SK-N-SH (cell line): Measurements from ENCODE around the gene ATG4B. TPM values are rescaled to one million over a fixed set of nuclear protein-coding genes. Genes with fewer than 3 reads are reported as not detected.

Source experiments
- CTCF ChIA-PET: fragments of 300-600, 350-600 bp; formaldehyde crosslinking; extraction: SDS; loops from one replicate; lab custom pipeline; 2021; lab: Yijun Ruan, JAX
- POLR2A ChIA-PET: fragments of 350-600 bp; sonication (Branson Sonifier 250); formaldehyde crosslinking; extraction: SDS; loops from one replicate; lab custom pipeline; 2020; ENCODE audit warnings: antibody characterized with exemption, inconsistent platforms; lab: Yijun Ruan, JAX
- DNase-seq: peaks from one replicate; pipeline ENCODE4 v3.0.0; 2012
- H2AFZ ChIP-seq: fragments of 200-600 bp; sonication (generic); 2 replicates; pipeline ENCODE4 v1.8.1; 2016; ENCODE audit warnings: antibody characterized with exemption, mild to moderate bottlenecking, low read depth
- H3F3A ChIP-seq: fragments of 200-600 bp; sonication (generic); replicated peaks from 2 replicates; pipeline ENCODE3; 2016; ENCODE audit warnings: antibody characterized with exemption, mild to moderate bottlenecking; ENCODE audit not compliant: insufficient read depth
- H3K27ac ChIP-seq, 2 experiments: fragments of 200-500 bp in 1 of 2; fragments of 200-600 bp in 1 of 2; sonication (Bioruptor generic) in 1 of 2; sonication (generic), shearing (Covaris generic) in 1 of 2; 2 replicates each; pipeline versions ENCODE4 v1.5.1 to v1.6.1; 2014 to 2016; ENCODE audit warnings: low read depth in 2 of 2, inconsistent platforms in 1 of 2, low read length in 1 of 2, mild to moderate bottlenecking in 1 of 2, mixed read lengths in 1 of 2
- H3K27me3 ChIP-seq: fragments of 200-600 bp; sonication (generic), shearing (Covaris generic); 2 replicates; pipeline ENCODE4 v1.6.1; 2016; ENCODE audit warnings: mixed run types; ENCODE audit not compliant: insufficient read depth
- H3K36me3 ChIP-seq, 2 experiments: fragments of 200-500 bp in 1 of 2; fragments of 200-600 bp in 1 of 2; sonication (Bioruptor generic) in 1 of 2; sonication (generic) in 1 of 2; replicated peaks in 1 of 2; 2 replicates each; pipeline versions ENCODE3 to v1.5.1; 2014 to 2016; ENCODE audit warnings: low read length in 1 of 2, mild to moderate bottlenecking in 1 of 2; ENCODE audit not compliant: insufficient read depth in 2 of 2, control insufficient read depth in 1 of 2
- H3K4me1 ChIP-seq, 2 experiments: fragments of 200-500 bp in 1 of 2; fragments of 200-600 bp in 1 of 2; sonication (Bioruptor generic) in 1 of 2; sonication (generic), shearing (Covaris generic) in 1 of 2; 2 replicates each; pipeline versions ENCODE4 v1.5.1 to v1.6.1; 2014 to 2016; ENCODE audit warnings: low read depth in 1 of 2, low read length in 1 of 2, mixed run types in 1 of 2; ENCODE audit not compliant: insufficient read depth in 2 of 2, control insufficient read depth in 1 of 2
- H3K4me2 ChIP-seq: fragments of 200-600 bp; sonication (generic), shearing (Covaris generic); 2 replicates; pipeline ENCODE4 v1.6.1; 2017; ENCODE audit warnings: mixed run types
- H3K4me3 ChIP-seq, 2 experiments: fragments of 200-500 bp in 1 of 2; fragments of 200-600 bp in 1 of 2; sonication (Bioruptor generic) in 1 of 2; sonication (generic), shearing (Covaris generic) in 1 of 2; 2 replicates each; pipeline versions ENCODE4 v1.5.1 to v1.8.1; 2014 to 2016; ENCODE audit warnings: low read depth in 2 of 2, inconsistent platforms in 1 of 2, low read length in 1 of 2, mild to moderate bottlenecking in 1 of 2, mixed read lengths in 1 of 2, moderate library complexity in 1 of 2
- H3K79me2 ChIP-seq: fragments of 200-600 bp; sonication (generic); 2 replicates; pipeline ENCODE4 v1.8.1; 2017; ENCODE audit warnings: mild to moderate bottlenecking; ENCODE audit not compliant: insufficient read depth
- H3K9ac ChIP-seq: fragments of 200-600 bp; sonication (generic); 2 replicates; pipeline ENCODE4 v1.6.1; 2017; ENCODE audit warnings: mixed run types
- H3K9me2 ChIP-seq: fragments of 200-600 bp; sonication (generic); 2 replicates; pipeline ENCODE4 v1.6.1; 2017; ENCODE audit warnings: mixed run types
- H3K9me3 ChIP-seq: fragments of 200-600 bp; sonication (generic); 2 replicates; pipeline ENCODE4 v1.6.1; 2017; ENCODE audit warnings: mixed run types, mild to moderate bottlenecking, moderate library complexity
- H4K20me1 ChIP-seq: fragments of 200-600 bp; sonication (generic); 2 replicates; pipeline ENCODE4 v1.6.1; 2017; ENCODE audit warnings: mild to moderate bottlenecking, mixed run types; ENCODE audit not compliant: insufficient read depth
- ELF1 ChIP-seq: IDR thresholded peaks from 2 replicates; pipeline ENCODE4 v1.4.0; 2012
- EP300 ChIP-seq, 2 experiments: IDR thresholded peaks; 2 replicates each; pipeline versions ENCODE4 v1.4.0 to v1.6.1; 2012; ENCODE audit warnings: borderline replicate concordance in 1 of 2, low read depth in 1 of 2, low read length in 1 of 2
- FOXJ3 ChIP-seq: sonication (generic); formaldehyde crosslinking; IDR thresholded peaks from 2 replicates; pipeline ENCODE4 v1.5.1; 2020; ENCODE audit warnings: mild to moderate bottlenecking, missing genetic modification reagents
- GATA2 ChIP-seq: sonication (generic); formaldehyde crosslinking; IDR thresholded peaks from 2 replicates; pipeline ENCODE4 v1.5.0; 2020; ENCODE audit warnings: mild to moderate bottlenecking, missing genetic modification reagents
- JUND ChIP-seq: IDR thresholded peaks from 2 replicates; pipeline ENCODE4 v1.4.0; 2012
- MEF2A ChIP-seq: IDR thresholded peaks from 2 replicates; pipeline ENCODE4 v1.4.0; 2012; ENCODE audit warnings: low read depth, borderline replicate concordance
- MXI1 ChIP-seq: IDR thresholded peaks from 2 replicates; pipeline ENCODE4 v1.6.1; 2012; ENCODE audit warnings: mild to moderate bottlenecking, low read depth, low read length, improper control_type of control experiment
- PBX3 ChIP-seq: IDR thresholded peaks from 2 replicates; pipeline ENCODE4; 2012
- RAD21 ChIP-seq: IDR thresholded peaks from 2 replicates; pipeline ENCODE4 v1.6.1; 2012; ENCODE audit warnings: mild to moderate bottlenecking, low read length
- RFX5 ChIP-seq: IDR thresholded peaks from 2 replicates; pipeline ENCODE4 v1.6.1; 2012; ENCODE audit warnings: mild to moderate bottlenecking, improper control_type of control experiment, low read length
- SMC3 ChIP-seq: IDR thresholded peaks from 2 replicates; pipeline ENCODE4 v1.6.1; 2012; ENCODE audit warnings: low read depth, low read length, improper control_type of control experiment
- TAF1 ChIP-seq: IDR thresholded peaks from 2 replicates; pipeline ENCODE4 v1.6.1; 2012; ENCODE audit warnings: low read depth, mild to moderate bottlenecking, low read length, moderate library complexity, borderline replicate concordance
- TEAD4 ChIP-seq: IDR thresholded peaks from 2 replicates; pipeline ENCODE4 v1.4.0; 2012; ENCODE audit warnings: mild to moderate bottlenecking, borderline replicate concordance; ENCODE audit not compliant: insufficient read depth
- WGBS: methylation state at CpG from one replicate; pipeline ENCODE4 v1.1.6; 2017; ENCODE audit warnings: low lambda C conversion rate; 5-methylcytosine and 5-hydroxymethylcytosine counted together
- polyA plus RNA-seq, 3 experiments: library from polyadenylated mRNA; depleted of rRNA; stranded (reverse); fragments of >200 nt; gene quantifications; 2 replicates each; pipeline ENCODE4 v1.2.3, GENCODE V29; 2012
- TF ChIP-seq, protein P1 (sequence below): IDR thresholded peaks from 2 replicates; pipeline ENCODE4 v1.6.1; 2012; ENCODE audit warnings: mild to moderate bottlenecking, low read depth, low read length, moderate library complexity
- TF ChIP-seq, protein P2 (sequence below): fragments of 200-600 bp; sonication (generic); IDR thresholded peaks from 2 replicates; pipeline ENCODE4 v1.6.1; 2017; ENCODE audit warnings: antibody characterized with exemption, mild to moderate bottlenecking, moderate library complexity

The ATG4B gene
- polyA plus RNA-seq, 1 of the 3 experiments (the other 2 are of a cell fraction): 107 TPM

DNA sequence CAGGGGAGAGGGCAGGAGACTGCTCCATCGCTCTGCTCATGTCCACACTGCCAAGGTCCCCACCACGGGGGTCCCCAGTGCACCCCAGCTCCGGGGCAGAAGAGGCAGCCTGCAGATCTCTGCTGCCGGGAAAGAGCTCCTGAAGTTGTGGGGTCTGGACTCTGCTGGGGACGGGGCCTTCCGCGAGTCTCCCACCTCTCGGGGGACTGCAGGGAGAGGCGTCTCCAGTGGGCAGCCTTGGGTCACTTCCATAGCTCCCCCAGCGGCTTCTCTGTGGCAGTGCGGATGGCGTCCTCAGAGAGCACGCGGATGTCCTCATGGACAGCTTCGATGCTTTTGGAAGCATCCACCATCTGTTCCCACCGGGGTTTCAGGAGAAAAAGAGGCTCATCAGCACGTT lies 38.4 kb downstream of the ATG4B start (continued):
- TF ChIP-seq, protein P1, sequence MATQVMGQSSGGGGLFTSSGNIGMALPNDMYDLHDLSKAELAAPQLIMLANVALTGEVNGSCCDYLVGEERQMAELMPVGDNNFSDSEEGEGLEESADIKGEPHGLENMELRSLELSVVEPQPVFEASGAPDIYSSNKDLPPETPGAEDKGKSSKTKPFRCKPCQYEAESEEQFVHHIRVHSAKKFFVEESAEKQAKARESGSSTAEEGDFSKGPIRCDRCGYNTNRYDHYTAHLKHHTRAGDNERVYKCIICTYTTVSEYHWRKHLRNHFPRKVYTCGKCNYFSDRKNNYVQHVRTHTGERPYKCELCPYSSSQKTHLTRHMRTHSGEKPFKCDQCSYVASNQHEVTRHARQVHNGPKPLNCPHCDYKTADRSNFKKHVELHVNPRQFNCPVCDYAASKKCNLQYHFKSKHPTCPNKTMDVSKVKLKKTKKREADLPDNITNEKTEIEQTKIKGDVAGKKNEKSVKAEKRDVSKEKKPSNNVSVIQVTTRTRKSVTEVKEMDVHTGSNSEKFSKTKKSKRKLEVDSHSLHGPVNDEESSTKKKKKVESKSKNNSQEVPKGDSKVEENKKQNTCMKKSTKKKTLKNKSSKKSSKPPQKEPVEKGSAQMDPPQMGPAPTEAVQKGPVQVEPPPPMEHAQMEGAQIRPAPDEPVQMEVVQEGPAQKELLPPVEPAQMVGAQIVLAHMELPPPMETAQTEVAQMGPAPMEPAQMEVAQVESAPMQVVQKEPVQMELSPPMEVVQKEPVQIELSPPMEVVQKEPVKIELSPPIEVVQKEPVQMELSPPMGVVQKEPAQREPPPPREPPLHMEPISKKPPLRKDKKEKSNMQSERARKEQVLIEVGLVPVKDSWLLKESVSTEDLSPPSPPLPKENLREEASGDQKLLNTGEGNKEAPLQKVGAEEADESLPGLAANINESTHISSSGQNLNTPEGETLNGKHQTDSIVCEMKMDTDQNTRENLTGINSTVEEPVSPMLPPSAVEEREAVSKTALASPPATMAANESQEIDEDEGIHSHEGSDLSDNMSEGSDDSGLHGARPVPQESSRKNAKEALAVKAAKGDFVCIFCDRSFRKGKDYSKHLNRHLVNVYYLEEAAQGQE: no peak
- TF ChIP-seq TEAD4: no peak

DNA sequence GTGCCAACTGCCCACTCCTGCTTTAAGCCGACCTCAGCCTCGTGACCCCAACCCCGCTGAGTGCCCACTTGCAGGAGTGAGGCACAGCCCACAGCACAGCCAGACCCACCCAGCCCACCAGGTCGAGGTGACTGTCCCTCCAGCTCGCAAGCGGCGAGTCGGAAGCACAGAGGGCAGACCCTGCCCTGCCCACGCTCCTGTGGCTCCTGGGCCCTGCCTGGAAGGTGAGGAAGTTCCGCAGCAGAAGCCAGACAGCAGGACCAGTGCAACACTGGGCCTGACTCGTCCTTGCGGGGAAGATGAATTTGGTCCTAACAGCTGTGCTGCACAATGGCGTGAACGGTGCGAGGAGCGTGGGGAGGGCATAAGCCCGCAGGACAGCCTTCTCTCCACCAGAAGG lies 39.2 kb downstream of the ATG4B start:
- no peak for TF ChIP-seq ELF1
- no peak for TF ChIP-seq TAF1
- TF ChIP-seq, protein P2, sequence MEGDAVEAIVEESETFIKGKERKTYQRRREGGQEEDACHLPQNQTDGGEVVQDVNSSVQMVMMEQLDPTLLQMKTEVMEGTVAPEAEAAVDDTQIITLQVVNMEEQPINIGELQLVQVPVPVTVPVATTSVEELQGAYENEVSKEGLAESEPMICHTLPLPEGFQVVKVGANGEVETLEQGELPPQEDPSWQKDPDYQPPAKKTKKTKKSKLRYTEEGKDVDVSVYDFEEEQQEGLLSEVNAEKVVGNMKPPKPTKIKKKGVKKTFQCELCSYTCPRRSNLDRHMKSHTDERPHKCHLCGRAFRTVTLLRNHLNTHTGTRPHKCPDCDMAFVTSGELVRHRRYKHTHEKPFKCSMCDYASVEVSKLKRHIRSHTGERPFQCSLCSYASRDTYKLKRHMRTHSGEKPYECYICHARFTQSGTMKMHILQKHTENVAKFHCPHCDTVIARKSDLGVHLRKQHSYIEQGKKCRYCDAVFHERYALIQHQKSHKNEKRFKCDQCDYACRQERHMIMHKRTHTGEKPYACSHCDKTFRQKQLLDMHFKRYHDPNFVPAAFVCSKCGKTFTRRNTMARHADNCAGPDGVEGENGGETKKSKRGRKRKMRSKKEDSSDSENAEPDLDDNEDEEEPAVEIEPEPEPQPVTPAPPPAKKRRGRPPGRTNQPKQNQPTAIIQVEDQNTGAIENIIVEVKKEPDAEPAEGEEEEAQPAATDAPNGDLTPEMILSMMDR: no peak
- no peak for TF ChIP-seq GATA2
- TF ChIP-seq JUND: no peak
- TF ChIP-seq MXI1: no peak
- no peak for TF ChIP-seq SMC3
- TF ChIP-seq RFX5: no peak
- no peak for TF ChIP-seq EP300 (IDR thresholded peaks at IDR 0.05; ENCODE audit: borderline replicate concordance in 1 of 2, low read depth in 1 of 2, low read length in 1 of 2)
- no peak for TF ChIP-seq RAD21
- TF ChIP-seq MEF2A: no peak
- TF ChIP-seq FOXJ3: no peak
- TF ChIP-seq PBX3: no peak
- H3K9me2 ChIP-seq: no peaks in the 10 kb centered on the region
- no peak overlapping the region for H3K4me2 ChIP-seq
- peaks cover 7% of the 10 kb centered on the region; the same call in 1 of the 2 replicates for H4K20me1 ChIP-seq
- peaks cover 16% of the 10 kb centered on the region for H3F3A ChIP-seq
- H3K36me3 ChIP-seq: peaks cover 14 to 40% of the 10 kb centered on the region in 2 experiments
- H3K27ac ChIP-seq: no peak overlapping the region
- POLR2A ChIA-PET: interaction anchor here (1.2 kb wide), 1 partner anchor 10 kb away, joined by 4 read pairs; the partner anchor contains the start of gene DTYMK
- 96% methylated on average over 14 of the region's 17 CpGs for WGBS
- CTCF ChIA-PET: no interaction called here
- H3K9ac ChIP-seq: no peak overlapping the region
- peaks cover 0 to 16% of the 10 kb centered on the region in 2 experiments; a peak in 2 of 4 replicates for H3K4me1 ChIP-seq
- H3K27me3 ChIP-seq: no peaks in the 10 kb centered on the region
- H3K9me3 ChIP-seq: no peaks in the 10 kb centered on the region
- DNase-seq: no peak
- H2AFZ ChIP-seq: no peak overlapping the region
- no peak overlapping the region for H3K4me3 ChIP-seq
- H3K79me2 ChIP-seq: peaks cover 22% of the 10 kb centered on the region; the same call in 1 of the 2 replicates
